Lung (tissue), 12 donors: ENCODE data around the gene PSME2. TPM values are rescaled to one million over a fixed set of nuclear protein-coding genes. Genes with fewer than 3 reads are reported as not detected.

Experiments used
- ATAC-seq: fragments of 200-7000 bp; cut with Tn5 transposase; one replicate; pipeline ENCODE4 v1.9.1; 2020; ENCODE audit warnings: moderate number of reproducible peaks; ENCODE audit not compliant: insufficient read depth, low FRiP score
- DNase-seq, 3 donors: peaks; one replicate each; pipeline ENCODE4 v3.0.0-alpha.2; 2013 to 2017
- H3K27ac ChIP-seq, 2 donors: one replicate each; pipeline ENCODE4 v1.5.1; 2013; ENCODE audit warnings: mild to moderate bottlenecking in 2 of 2, moderate library complexity in 2 of 2, control low read depth in 1 of 2, inconsistent platforms in 1 of 2, low read depth in 1 of 2, low read length in 1 of 2
- H3K27me3 ChIP-seq, 3 donors: one replicate each; pipeline ENCODE4 v1.5.1; 2013; ENCODE audit warnings: low read length in 2 of 3; ENCODE audit not compliant: control insufficient read depth in 3 of 3, insufficient read depth in 3 of 3
- H3K36me3 ChIP-seq, 4 donors: one replicate each; pipeline ENCODE4 v1.5.1; 2013; ENCODE audit warnings: low read length in 4 of 4, mild to moderate bottlenecking in 1 of 4, moderate library complexity in 1 of 4; ENCODE audit not compliant: control insufficient read depth in 4 of 4, insufficient read depth in 4 of 4
- H3K4me1 ChIP-seq, 5 donors: one replicate each; pipeline ENCODE4 v1.5.1; 2013; ENCODE audit warnings: low read length in 5 of 5, mild to moderate bottlenecking in 2 of 5, moderate library complexity in 1 of 5; ENCODE audit not compliant: control insufficient read depth in 5 of 5, insufficient read depth in 5 of 5
- H3K4me3 ChIP-seq: one replicate; pipeline ENCODE4 v1.5.1; 2013; ENCODE audit warnings: mild to moderate bottlenecking, control low read depth, moderate library complexity
- H3K9ac ChIP-seq, 2 donors: one replicate each; pipeline ENCODE4 v1.5.1; 2013; ENCODE audit warnings: low read length in 2 of 2, control low read depth in 1 of 2; ENCODE audit not compliant: insufficient read depth in 1 of 2
- H3K9me3 ChIP-seq, 4 donors: one replicate each; pipeline ENCODE4 v1.5.1; 2013; ENCODE audit warnings: low read length in 3 of 4, mild to moderate bottlenecking in 1 of 4, moderate library complexity in 1 of 4; ENCODE audit not compliant: control insufficient read depth in 4 of 4, insufficient read depth in 3 of 4
- CTCF ChIP-seq: IDR thresholded peaks from 2 replicates; pipeline ENCODE4 v1.5.1; 2012; ENCODE audit warnings: mild to moderate bottlenecking; ENCODE audit errors: control extremely low read depth, extremely low read depth
- WGBS, 2 donors: extraction: QIAGEN DNeasy Blood & Tissue Kit; methylation state at CpG; one replicate each; pipeline ENCODE4 v1.1.7; 2013; 5-methylcytosine and 5-hydroxymethylcytosine counted together
- polyA plus RNA-seq, 2 donors: library from polyadenylated mRNA; stranded (reverse); fragments of 200-250 nt; gene quantifications; one replicate each; pipeline ENCODE4 v1.2.1, GENCODE V29; 2013
- total RNA-seq, 2 donors: library from RNA; depleted of rRNA in 1 of 2; stranded (reverse); fragments of >200 nt in 1 of 2; gene quantifications; one replicate each; pipeline ENCODE4 v1.2.1, GENCODE V29; 2014 to 2021
- donor health status: control.
- donor health status: control.
- donor health status: Bipolar disorder and iron deficiency.
- donor health status: healthy.
- donor health status: DM: yes; HTN: yes; CAD: no.

Gene PSME2
- total and polyA plus RNA-seq, 4 donors: 89.1 to 328 (median 230) TPM

- H3K4me1 ChIP-seq: peaks cover 0 to 8% (median 5%) of the 10 kb centered on the region in 5 donors
- no peak overlapping the region for H3K9ac ChIP-seq
- DNase-seq: no peak
- 97% methylated on average over 7 of the region's 7 CpGs for WGBS, 2 donors
- ATAC-seq: no peak
- no peak overlapping the region for H3K27ac ChIP-seq
- peaks cover 23 to 59% (median 28%) of the 10 kb centered on the region in 4 donors for H3K36me3 ChIP-seq
- no peaks in the 10 kb centered on the region for H3K27me3 ChIP-seq
- H3K4me3 ChIP-seq: no peak overlapping the region
- H3K9me3 ChIP-seq: no peaks in the 10 kb centered on the region
- no peak for TF ChIP-seq CTCF
Measured at GRCh38 chr14:24185026-24185425, 38.6 kb upstream of the PSME2 start.

DNA sequence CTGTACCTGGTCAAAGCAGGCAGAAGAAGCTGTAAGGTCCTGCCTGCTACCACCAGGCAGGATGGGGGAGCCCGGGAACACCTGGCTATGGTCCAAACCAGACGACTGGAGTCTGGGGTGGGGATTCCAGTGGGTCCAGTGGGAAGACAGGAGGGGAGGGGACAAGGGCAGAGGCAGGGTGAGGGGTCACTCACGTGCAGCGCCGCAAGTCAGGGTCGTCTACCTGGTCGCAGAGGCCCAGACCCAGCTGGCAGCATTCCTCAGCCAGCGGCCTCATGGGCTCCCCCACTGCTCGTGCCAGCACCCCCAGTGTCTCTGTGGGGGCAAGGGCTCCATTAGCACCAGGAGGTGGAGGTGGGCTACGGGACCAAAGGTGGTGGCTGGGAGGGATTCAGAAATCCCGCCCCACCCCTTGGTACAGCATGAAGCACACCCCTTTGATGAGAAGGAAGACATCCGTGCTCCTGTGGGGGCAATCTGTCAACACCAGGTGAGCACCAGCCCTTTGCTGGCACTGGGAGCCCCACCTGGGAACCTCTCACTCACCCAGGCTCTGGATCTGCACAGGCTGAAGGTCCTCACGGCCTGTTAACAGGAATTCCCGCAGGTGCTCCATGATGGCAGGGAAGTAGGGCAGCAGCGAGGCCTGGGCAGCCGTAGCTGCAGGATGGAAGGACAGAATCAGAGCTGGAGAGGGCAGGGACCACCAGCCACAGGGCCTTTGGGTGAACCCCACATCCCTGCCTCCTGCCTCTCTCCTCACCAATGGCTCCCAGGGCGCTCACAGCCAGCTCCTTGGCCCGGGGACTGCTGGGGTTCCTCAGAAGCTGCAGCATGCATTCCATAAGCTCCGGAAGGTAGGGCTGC lies 37.9 kb upstream of the PSME2 start:
- no peak for TF ChIP-seq CTCF
- no peak overlapping the region for H3K27ac ChIP-seq
- no peak for DNase-seq
- peaks cover 0 to 8% (median 5%) of the 10 kb centered on the region in 5 donors for H3K4me1 ChIP-seq
- no peak overlapping the region for H3K9ac ChIP-seq
- no peaks in the 10 kb centered on the region for H3K9me3 ChIP-seq
- ATAC-seq: no peak
- H3K4me3 ChIP-seq: no peak overlapping the region
- H3K36me3 ChIP-seq: peaks cover 23 to 66% (median 28%) of the 10 kb centered on the region in 4 donors
- H3K27me3 ChIP-seq: no peaks in the 10 kb centered on the region
- WGBS, 2 donors: 91 to 92% methylated on average over 19 of the region's 19 CpGs

DNA sequence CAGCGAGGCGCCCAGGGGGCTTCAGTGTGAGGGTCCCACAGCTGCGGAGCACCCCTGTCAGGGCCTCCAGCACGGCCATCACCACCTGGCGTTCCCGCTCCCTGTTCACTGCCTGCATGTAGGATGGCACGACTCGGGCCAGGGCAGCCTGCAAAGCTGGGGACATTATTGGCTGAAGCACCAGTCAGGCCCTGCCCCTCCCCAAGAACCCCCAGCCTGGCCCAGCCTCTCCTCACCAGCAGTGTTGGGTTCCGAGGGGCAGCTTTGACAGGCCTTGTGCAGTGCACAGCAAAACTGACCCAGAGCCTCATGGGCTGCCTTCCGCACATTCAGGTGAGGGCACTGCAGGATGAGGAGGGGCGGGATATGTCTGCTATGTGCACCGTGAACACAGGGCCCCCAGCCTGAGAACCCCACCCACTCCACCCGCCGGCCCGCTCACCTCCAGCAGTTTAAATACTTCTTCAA lies 36.6 kb upstream of the PSME2 start:
- peaks cover 23 to 78% (median 28%) of the 10 kb centered on the region in 4 donors for H3K36me3 ChIP-seq
- peaks cover 0 to 7% (median 5%) of the 10 kb centered on the region in 5 donors for H3K4me1 ChIP-seq
- H3K9ac ChIP-seq: no peak overlapping the region
- no peak for TF ChIP-seq CTCF
- WGBS, 2 donors: 90 to 95% methylated on average over 15 of the region's 15 CpGs
- no peak overlapping the region for H3K4me3 ChIP-seq
- H3K27me3 ChIP-seq: no peaks in the 10 kb centered on the region
- H3K27ac ChIP-seq: no peak overlapping the region
- ATAC-seq (no peak), DNase-seq (no peak)
- no peaks in the 10 kb centered on the region for H3K9me3 ChIP-seq
